Measurements from ENCODE around the gene SF3A1.

Gene SF3A1

DNA sequence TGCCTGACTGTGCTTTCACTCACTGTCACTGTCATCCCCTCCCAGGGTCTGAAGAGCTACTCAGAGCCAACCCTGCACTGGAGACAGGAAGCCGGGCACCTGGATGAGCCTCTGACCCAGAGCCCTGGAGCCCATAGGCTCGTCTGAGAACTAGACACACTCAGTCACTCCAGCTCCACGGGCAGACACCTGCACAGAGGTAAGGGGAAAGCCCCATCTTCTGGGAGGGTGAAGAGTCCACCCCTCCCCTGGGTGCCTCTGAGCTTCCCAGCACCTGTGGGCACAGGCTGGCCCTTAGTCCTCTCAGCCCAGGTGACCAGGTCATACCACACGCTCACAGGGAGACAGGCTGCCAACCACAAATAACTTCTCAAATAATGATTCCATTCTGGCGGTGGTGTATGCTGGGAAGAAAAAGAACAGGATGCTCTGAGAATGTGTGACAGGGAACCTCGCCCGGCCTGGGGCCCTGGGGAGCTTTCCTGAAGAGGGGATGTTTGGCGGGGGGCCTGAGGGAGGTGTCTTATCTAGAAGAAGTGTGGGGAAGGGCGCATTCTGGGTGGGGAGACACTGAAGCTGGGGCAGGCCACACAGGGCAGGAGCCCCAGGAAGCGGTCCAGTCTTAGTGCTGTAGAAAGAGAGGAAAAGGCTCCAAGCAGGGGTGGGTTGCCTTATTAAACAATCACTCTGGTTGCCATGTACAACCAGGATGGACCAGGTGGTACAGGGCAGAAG lies 5.4 kb upstream of the SF3A1 start:
- H3K4me3 ChIP-seq (ENCODE audit: low read length), result no peak overlapping the region
- no peak for DNase-seq (ENCODE audit: low read depth)
- TF ChIP-seq, protein P1, sequence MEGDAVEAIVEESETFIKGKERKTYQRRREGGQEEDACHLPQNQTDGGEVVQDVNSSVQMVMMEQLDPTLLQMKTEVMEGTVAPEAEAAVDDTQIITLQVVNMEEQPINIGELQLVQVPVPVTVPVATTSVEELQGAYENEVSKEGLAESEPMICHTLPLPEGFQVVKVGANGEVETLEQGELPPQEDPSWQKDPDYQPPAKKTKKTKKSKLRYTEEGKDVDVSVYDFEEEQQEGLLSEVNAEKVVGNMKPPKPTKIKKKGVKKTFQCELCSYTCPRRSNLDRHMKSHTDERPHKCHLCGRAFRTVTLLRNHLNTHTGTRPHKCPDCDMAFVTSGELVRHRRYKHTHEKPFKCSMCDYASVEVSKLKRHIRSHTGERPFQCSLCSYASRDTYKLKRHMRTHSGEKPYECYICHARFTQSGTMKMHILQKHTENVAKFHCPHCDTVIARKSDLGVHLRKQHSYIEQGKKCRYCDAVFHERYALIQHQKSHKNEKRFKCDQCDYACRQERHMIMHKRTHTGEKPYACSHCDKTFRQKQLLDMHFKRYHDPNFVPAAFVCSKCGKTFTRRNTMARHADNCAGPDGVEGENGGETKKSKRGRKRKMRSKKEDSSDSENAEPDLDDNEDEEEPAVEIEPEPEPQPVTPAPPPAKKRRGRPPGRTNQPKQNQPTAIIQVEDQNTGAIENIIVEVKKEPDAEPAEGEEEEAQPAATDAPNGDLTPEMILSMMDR (IDR thresholded peaks at IDR 0.05; ENCODE audit: insufficient read depth, low read depth, low read length, missing control alignments), result no peak

DNA sequence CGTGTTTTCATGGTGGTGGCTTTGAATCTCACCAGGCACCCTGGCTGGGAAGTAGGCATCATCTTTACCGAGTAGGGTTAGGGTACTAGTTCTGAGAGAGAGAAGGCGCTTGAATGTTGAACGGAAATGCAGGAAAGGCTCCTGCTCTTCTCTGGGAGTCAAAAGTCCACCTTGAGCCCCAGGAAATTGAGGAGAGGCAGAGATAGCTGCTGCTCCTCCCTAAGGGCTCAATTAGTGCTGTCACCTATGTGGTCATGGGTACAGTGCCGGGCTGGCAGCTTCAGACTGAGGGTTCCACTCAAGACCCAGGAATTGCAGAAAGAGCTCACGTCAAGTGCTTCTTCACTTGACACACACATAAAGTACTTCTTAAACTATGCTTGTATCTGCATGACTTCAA lies 1.8 kb upstream of the SF3A1 start:
- no peak for DNase-seq (ENCODE audit: low read depth)
- H3K4me3 ChIP-seq (ENCODE audit: low read length), result no peak overlapping the region
- TF ChIP-seq, protein P1 (IDR thresholded peaks at IDR 0.05; ENCODE audit: insufficient read depth, low read depth, low read length, missing control alignments), result no peak

DNA sequence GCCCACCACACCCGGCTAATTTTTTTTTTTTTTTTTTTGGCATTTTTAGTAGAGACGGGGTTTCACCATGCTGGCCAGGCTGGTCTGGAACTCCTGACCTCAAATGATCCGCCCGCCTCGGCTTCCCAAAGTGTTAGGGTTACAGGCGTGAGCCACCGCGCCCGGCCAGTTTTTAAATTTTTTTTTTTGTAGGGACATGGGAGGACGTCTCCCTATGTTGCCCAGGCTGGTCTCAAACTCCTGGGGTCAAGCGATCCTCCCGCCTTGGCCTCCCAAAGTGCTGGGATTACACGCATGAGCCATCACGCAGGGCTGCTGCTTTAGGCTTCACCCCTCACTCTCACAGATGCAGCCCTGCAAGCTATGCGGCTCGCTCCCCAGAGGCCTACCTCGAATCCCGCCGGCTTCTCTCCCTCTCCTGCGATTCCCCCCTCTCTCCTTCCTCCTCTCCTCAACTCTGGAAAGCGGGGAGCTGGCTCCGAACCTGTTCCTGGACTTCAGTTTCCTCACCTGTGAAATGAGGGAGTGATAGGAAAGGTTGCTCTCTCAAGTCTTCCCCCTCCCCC lies 1.0 kb upstream of the SF3A1 start:
- TF ChIP-seq, protein P1 (IDR thresholded peaks at IDR 0.05; ENCODE audit: insufficient read depth, low read depth, low read length, missing control alignments), result no peak
- no peak for DNase-seq (ENCODE audit: low read depth)
- peak overlapping the region; percentile 93 for H3K4me3 ChIP-seq (ENCODE audit: low read length)

DNA sequence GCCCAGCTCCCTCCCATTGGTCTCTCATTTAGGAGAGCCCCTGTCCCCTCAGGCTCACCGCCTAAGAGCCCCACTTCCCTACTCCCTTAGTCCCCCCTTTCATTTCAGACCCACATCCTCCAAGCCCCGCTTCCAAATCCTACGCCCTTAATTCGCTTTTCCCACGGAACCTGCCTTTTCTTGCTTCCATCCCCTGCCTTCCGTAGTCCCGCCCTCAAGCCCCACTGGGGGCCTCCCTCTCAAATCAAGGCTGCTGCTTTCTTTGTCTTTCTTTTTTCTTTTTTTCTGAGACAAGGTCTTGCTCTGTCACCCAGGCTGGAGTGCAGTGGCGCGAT lies 509 bp upstream of the SF3A1 start:
- peak overlapping the region; percentile 93 for H3K4me3 ChIP-seq (ENCODE audit: low read length)
- TF ChIP-seq, protein P1 (IDR thresholded peaks at IDR 0.05; ENCODE audit: insufficient read depth, low read depth, low read length, missing control alignments), result no peak
- no peak for DNase-seq (ENCODE audit: low read depth)

DNA sequence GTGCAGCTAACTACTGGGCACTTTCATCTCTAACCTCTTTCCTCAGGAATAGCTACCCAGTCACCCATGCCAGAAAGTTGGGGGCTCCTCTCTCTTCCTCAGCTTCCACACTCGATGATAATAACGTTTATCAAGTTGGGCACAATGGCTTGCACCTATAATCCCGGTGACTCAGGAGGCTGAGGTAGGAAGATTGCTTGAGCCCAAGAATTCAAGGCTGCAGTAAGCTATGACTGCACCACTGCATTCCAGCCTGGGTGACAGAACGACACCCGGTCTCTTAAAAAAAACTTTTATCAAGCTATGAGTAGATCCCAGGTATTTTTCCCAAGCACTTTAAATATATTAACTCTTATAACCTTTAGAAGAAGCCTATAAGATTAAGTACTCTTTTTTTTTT lies 2.0 kb downstream of the SF3A1 start:
- DNase-seq (ENCODE audit: low read depth), result peak; percentile 24
- H3K4me3 ChIP-seq (ENCODE audit: low read length), result no peak overlapping the region

DNA sequence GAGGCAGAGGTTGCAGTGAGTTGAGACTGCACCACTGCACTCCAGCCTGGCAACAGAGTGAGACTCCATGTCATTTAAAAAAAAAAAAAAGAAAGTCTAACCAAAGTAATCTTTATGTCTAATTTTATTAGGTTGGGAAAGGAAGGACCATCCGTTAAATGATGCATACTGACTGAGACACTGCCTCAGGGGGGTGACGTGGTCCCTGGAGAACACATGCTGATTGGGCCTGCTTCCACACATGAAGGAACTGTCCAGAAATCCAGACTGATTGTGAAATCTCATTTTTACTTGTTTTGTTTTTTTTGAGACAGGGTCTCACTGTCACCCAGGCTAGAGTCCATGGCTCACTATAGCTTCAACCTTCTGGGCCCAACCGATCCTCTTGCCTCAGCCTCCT lies 5.5 kb downstream of the SF3A1 start:
- no peak overlapping the region for H3K4me3 ChIP-seq (ENCODE audit: low read length)
- TF ChIP-seq, protein P1 (IDR thresholded peaks at IDR 0.05; ENCODE audit: insufficient read depth, low read depth, low read length, missing control alignments), result no peak
- DNase-seq (ENCODE audit: low read depth), result no peak

More for the DNA sequence above, 2.0 kb downstream of the SF3A1 start:
- TF ChIP-seq, protein P1 (IDR thresholded peaks at IDR 0.05; ENCODE audit: insufficient read depth, low read depth, low read length, missing control alignments), result no peak

DNA sequence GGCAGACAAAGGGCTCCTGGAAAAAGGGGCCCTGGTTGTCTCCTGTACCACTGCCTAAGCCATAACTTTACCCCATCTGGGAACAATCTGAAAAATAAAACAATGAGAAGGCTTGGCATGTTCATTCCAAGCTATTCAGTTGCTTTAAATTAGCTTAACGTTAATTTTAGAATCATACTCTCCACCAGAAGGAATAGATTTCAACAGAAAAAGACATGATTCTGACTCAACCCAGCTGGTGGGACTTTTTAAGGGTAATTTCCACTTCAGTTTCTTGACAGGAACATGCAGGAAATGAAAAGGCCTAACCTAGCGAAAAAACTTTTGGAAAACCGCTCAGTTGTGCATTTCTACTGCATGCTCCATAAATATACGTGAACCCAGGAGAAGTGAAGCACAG lies 7.9 kb downstream of the SF3A1 start:
- TF ChIP-seq, protein P1 (IDR thresholded peaks at IDR 0.05; ENCODE audit: insufficient read depth, low read depth, low read length, missing control alignments), result no peak
- no peak for DNase-seq (ENCODE audit: low read depth)
- H3K4me3 ChIP-seq (ENCODE audit: low read length), result no peak overlapping the region
